ENCODE data around the gene MGAT5. TPM values are rescaled to one million over a fixed set of nuclear protein-coding genes. Genes with fewer than 3 reads are reported as not detected.

The MGAT5 gene
- total RNA-seq, 2 donors from 2014 or later = 61.7 to 63.2 TPM

- no peaks in the 10 kb centered on the region for H3K9me3 ChIP-seq
- no peak overlapping the region for H3K27ac ChIP-seq
- DNase-seq = no peak
- no peak overlapping the region for H3K4me3 ChIP-seq
- intact Hi-C loops (cut with DNase I) = no loop called here
- no peaks in the 10 kb centered on the region for H3K27me3 ChIP-seq
- peaks cover 8% of the 10 kb centered on the region for H3K4me1 ChIP-seq
- no peak overlapping the region for H3K9ac ChIP-seq (ENCODE audit: low read depth in 2 of 2, low read length in 2 of 2)
- no peak for TF ChIP-seq CTCF (IDR thresholded peaks at IDR 0.05)
- H3K36me3 ChIP-seq = no peaks in the 10 kb centered on the region
Observed at GRCh38 chr2:134369220-134369902, 115.5 kb downstream of the MGAT5 start.

- Histone ChIP-seq H3K27ac (no peak overlapping the region), H3K9ac (ENCODE audit: low read depth in 2 of 2, low read length in 2 of 2) (no peak overlapping the region), H3K27me3 (no peaks in the 10 kb centered on the region), H3K36me3 (no peaks in the 10 kb centered on the region), H3K4me1 (peaks cover 8% of the 10 kb centered on the region), H3K9me3 (no peaks in the 10 kb centered on the region), H3K4me3 (no peak overlapping the region)
- no peak for TF ChIP-seq CTCF (IDR thresholded peaks at IDR 0.05)
- intact Hi-C loops (cut with DNase I) = no loop called here
- DNase-seq = no peak
Observed at GRCh38 chr2:134370655-134371445, 117.0 kb downstream of the MGAT5 start.

GRCh38 chr2:134372141-134372540 is 118.3 kb downstream of the MGAT5 start:
- Histone ChIP-seq H3K27me3 (no peaks in the 10 kb centered on the region), H3K27ac (no peak overlapping the region), H3K9ac (ENCODE audit: low read depth in 2 of 2, low read length in 2 of 2) (no peak overlapping the region), H3K4me3 (no peak overlapping the region), H3K9me3 (no peaks in the 10 kb centered on the region), H3K36me3 (no peaks in the 10 kb centered on the region), H3K4me1 (peaks cover 13% of the 10 kb centered on the region)
- intact Hi-C loops (cut with DNase I) = no loop called here
- no peak for TF ChIP-seq CTCF (IDR thresholded peaks at IDR 0.05)
- no peak for DNase-seq

- Histone ChIP-seq H3K27me3 (no peaks in the 10 kb centered on the region), H3K27ac (no peak overlapping the region), H3K4me3 (no peak overlapping the region), H3K9me3 (no peaks in the 10 kb centered on the region), H3K36me3 (no peaks in the 10 kb centered on the region), H3K4me1 (peaks cover 13% of the 10 kb centered on the region), H3K9ac (ENCODE audit: low read depth in 2 of 2, low read length in 2 of 2) (no peak overlapping the region)
- intact Hi-C loops (cut with DNase I) = no loop called here
- no peak for TF ChIP-seq CTCF (IDR thresholded peaks at IDR 0.05)
- DNase-seq = no peak
Observed at GRCh38 chr2:134372611-134373131, 118.8 kb downstream of the MGAT5 start.

- DNase-seq = peak; percentile 43
- intact Hi-C loops (cut with DNase I) = loop anchor here (5.0 kb wide), 1 partner anchor 36 kb away; no protein-coding TSS in a partner anchor
- Histone ChIP-seq H3K9ac (ENCODE audit: low read depth in 2 of 2, low read length in 2 of 2) (no peak overlapping the region), H3K4me1 (peaks cover 5% of the 10 kb centered on the region), H3K27ac (no peak overlapping the region), H3K27me3 (no peaks in the 10 kb centered on the region), H3K9me3 (no peaks in the 10 kb centered on the region), H3K4me3 (no peak overlapping the region), H3K36me3 (no peaks in the 10 kb centered on the region)
- TF ChIP-seq CTCF (IDR thresholded peaks at IDR 0.05) = peak; percentile 46
Observed at GRCh38 chr2:134375935-134376334, 122.1 kb downstream of the MGAT5 start.
